Endothelial cell of umbilical vein (primary cell): ENCODE data around the gene HSD17B13. TPM values are rescaled to one million over a fixed set of nuclear protein-coding genes. Genes with fewer than 3 reads are reported as not detected.
A peak's percentile ranks its signal among the peaks of the same experiment; 100 is the strongest.

ENCODE experiments used
- BruUV-seq: library from RNA; stranded (reverse); fragments of 400-500 nt; replicated peaks from 2 replicates; lab custom pipeline; 2021; lab: Mats Ljungman, UMichigan
- CTCF ChIA-PET: fragments of 300-600, 350-600 bp; sonication (Branson Sonifier 250); formaldehyde crosslinking; loops from one replicate; lab custom pipeline; 2021; ENCODE audit warnings: antibody characterized with exemption, inconsistent platforms; lab: Charles Lee
- POLR2A ChIA-PET: fragments of 300-600, 350-600 bp; sonication (Branson Sonifier 250); formaldehyde crosslinking; loops from one replicate; lab custom pipeline; 2021; ENCODE audit warnings: antibody characterized with exemption, inconsistent platforms; lab: Charles Lee
- DNase-seq: peaks from one replicate; pipeline ENCODE4 v3.0.0-alpha.2; 2011; ENCODE audit warnings: low read depth, low spot score
- FAIRE-seq: peaks from 2 replicates; lab custom pipeline; 2011; peaks lifted over from hg19 to GRCh38; lab: Jason Lieb, UNC
- H2AFZ ChIP-seq: 2 replicates; pipeline ENCODE4 v1.6.0; 2012; ENCODE audit warnings: low read depth, low read length, control low read depth, inconsistent platforms
- H3K27ac ChIP-seq: 2 replicates; pipeline ENCODE4 v1.5.1; 2011; ENCODE audit warnings: low read depth, mild to moderate bottlenecking, control low read depth, low read length, moderate library complexity; ENCODE audit not compliant: insufficient read depth
- H3K27me3 ChIP-seq, 2 experiments: 2 replicates each; pipeline versions ENCODE4 v1.6.0 to v1.6.1; 2011; ENCODE audit warnings: low read length in 2 of 2, mixed read lengths in 1 of 2; ENCODE audit not compliant: control insufficient read depth in 2 of 2, insufficient read depth in 2 of 2
- H3K36me3 ChIP-seq, 2 experiments: 2 replicates in 1 of 2; 3 replicates in 1 of 2; pipeline ENCODE4 v1.5.1; 2011; ENCODE audit warnings: low read length in 2 of 2, mild to moderate bottlenecking in 1 of 2, moderate library complexity in 1 of 2; ENCODE audit not compliant: control insufficient read depth in 2 of 2, insufficient read depth in 2 of 2; ENCODE audit errors: extremely low read depth in 1 of 2
- H3K4me1 ChIP-seq: 3 replicates; pipeline ENCODE4 v1.5.1; 2011; ENCODE audit warnings: mild to moderate bottlenecking, low read length; ENCODE audit not compliant: control insufficient read depth, insufficient read depth; ENCODE audit errors: extremely low read depth
- H3K4me2 ChIP-seq: 2 replicates; pipeline ENCODE4 v1.6.1; 2011; ENCODE audit warnings: low read length, control low read depth, mixed read lengths; ENCODE audit not compliant: insufficient read depth
- H3K4me3 ChIP-seq, 3 experiments: fragments of 200-600 bp in 1 of 3; sonication (generic), shearing (Covaris generic) in 1 of 3; replicated peaks in 1 of 3; 2 replicates each; pipeline ENCODE4 v1.5.1; 2011 to 2016; ENCODE audit warnings: control low read depth in 3 of 3, low read length in 3 of 3, mild to moderate bottlenecking in 2 of 3, inconsistent platforms in 1 of 3, low read depth in 1 of 3, moderate library complexity in 1 of 3; ENCODE audit not compliant: insufficient read depth in 1 of 3
- H3K79me2 ChIP-seq: 2 replicates; pipeline ENCODE4 v1.6.0; 2012; ENCODE audit warnings: low read length, inconsistent platforms; ENCODE audit not compliant: control insufficient read depth, insufficient read depth
- H3K9ac ChIP-seq: replicated peaks from 2 replicates; pipeline ENCODE3; 2011; ENCODE audit warnings: low read length, control low read depth; ENCODE audit not compliant: insufficient read depth; ENCODE audit errors: extremely low read depth
- H3K9me1 ChIP-seq: replicated peaks from 3 replicates; pipeline ENCODE4 v1.6.0; 2011; ENCODE audit warnings: mild to moderate bottlenecking, low read length; ENCODE audit not compliant: control insufficient read depth, insufficient read depth; ENCODE audit errors: extremely low read depth
- H3K9me3 ChIP-seq: replicated peaks from 2 replicates; pipeline ENCODE4 v1.5.1; 2012; ENCODE audit warnings: low read length, inconsistent platforms; ENCODE audit not compliant: control insufficient read depth, insufficient read depth
- H4K20me1 ChIP-seq: replicated peaks from 2 replicates; pipeline ENCODE3; 2011; ENCODE audit warnings: mild to moderate bottlenecking, low read length; ENCODE audit not compliant: control insufficient read depth, insufficient read depth; ENCODE audit errors: extremely low read depth
- EZH2 ChIP-seq: IDR thresholded peaks from 2 replicates; pipeline ENCODE4 v1.6.1; 2012; ENCODE audit warnings: borderline replicate concordance, low read depth, mild to moderate bottlenecking, moderate library complexity, low read length, inconsistent platforms; ENCODE audit not compliant: severe bottlenecking
- FOS ChIP-seq: IDR thresholded peaks from 2 replicates; pipeline ENCODE4 v1.6.1; 2011; ENCODE audit warnings: mild to moderate bottlenecking, low read length, moderate library complexity, borderline replicate concordance; ENCODE audit not compliant: insufficient read depth
- GATA2 ChIP-seq: IDR thresholded peaks from 2 replicates; pipeline ENCODE4 v1.7.0; 2011; ENCODE audit warnings: low read depth, mild to moderate bottlenecking, moderate library complexity, mixed read lengths, low read length; ENCODE audit not compliant: insufficient read length, insufficient read depth
- JUN ChIP-seq: IDR thresholded peaks from 2 replicates; pipeline ENCODE4 v1.6.1; 2011; ENCODE audit warnings: borderline replicate concordance, low read depth; ENCODE audit not compliant: insufficient read length, insufficient read depth
- MYC ChIP-seq: IDR thresholded peaks from one replicate; pipeline ENCODE4 v1.6.1; 2011; ENCODE audit warnings: mild to moderate bottlenecking, low read depth, low read length
- POLR2A ChIP-seq: IDR thresholded peaks from 2 replicates; pipeline ENCODE4 v1.6.1; 2012; ENCODE audit warnings: low read depth, mild to moderate bottlenecking, control low read depth, low read length
- POLR2AphosphoS5 ChIP-seq: IDR thresholded peaks from 2 replicates; pipeline ENCODE4 v1.6.1; 2012; ENCODE audit warnings: low read depth, mild to moderate bottlenecking, control low read depth, low read length, moderate library complexity; ENCODE audit not compliant: insufficient read depth
- dilution Hi-C: fragments of 300-500 bp; cut with MboI; formaldehyde crosslinking; loops from one replicate; pipeline ENCODE4 v1.15.0; 2019; ENCODE audit warnings: low sequenced_read_pairs; ENCODE audit not compliant: extremely low pct_ligation_motif_present
- intact Hi-C: fragments of 100-400 bp; cut with micrococcal nuclease; formaldehyde crosslinking; loops from one replicate; pipeline ENCODE4 v1.10.0; 2022
- polyA plus RNA-seq, 4 experiments: library from polyadenylated mRNA; depleted of rRNA in 3 of 4; stranded (reverse) in 3 of 4; unstranded in 1 of 4; fragments of >200 nt; gene quantifications; 2 replicates each; pipeline versions ENCODE4 v1.2.1 to v1.2.3, GENCODE V29; 2011 to 2012; ENCODE audit warnings: missing spikeins in 1 of 4
- total RNA-seq: library from RNA; stranded (reverse); gene quantifications from 2 replicates; pipeline ENCODE4 v1.2.3, GENCODE V29; 2021
- TF ChIP-seq, protein P1 (sequence below): IDR thresholded peaks from 2 replicates; pipeline ENCODE4 v1.6.1; 2011; ENCODE audit not compliant: insufficient read depth, insufficient read length
- TF ChIP-seq, protein P2 (sequence below), 2 donors: IDR thresholded peaks; 1 replicate in 1 of 2; 2 replicates in 1 of 2; pipeline ENCODE4 v1.5.1; 2011; ENCODE audit warnings: low read length in 2 of 2, mild to moderate bottlenecking in 2 of 2, moderate library complexity in 2 of 2, control low read depth in 1 of 2, inconsistent platforms in 1 of 2, low read depth in 1 of 2; ENCODE audit not compliant: insufficient read depth in 1 of 2; ENCODE audit errors: extremely low read depth in 1 of 2

Gene HSD17B13
- total and polyA plus RNA-seq, 2 donors (not counting 3 experiments of a cell fraction or from before 2014, with no cell fraction given) = 0.07 TPM; not detected in 1

DNA sequence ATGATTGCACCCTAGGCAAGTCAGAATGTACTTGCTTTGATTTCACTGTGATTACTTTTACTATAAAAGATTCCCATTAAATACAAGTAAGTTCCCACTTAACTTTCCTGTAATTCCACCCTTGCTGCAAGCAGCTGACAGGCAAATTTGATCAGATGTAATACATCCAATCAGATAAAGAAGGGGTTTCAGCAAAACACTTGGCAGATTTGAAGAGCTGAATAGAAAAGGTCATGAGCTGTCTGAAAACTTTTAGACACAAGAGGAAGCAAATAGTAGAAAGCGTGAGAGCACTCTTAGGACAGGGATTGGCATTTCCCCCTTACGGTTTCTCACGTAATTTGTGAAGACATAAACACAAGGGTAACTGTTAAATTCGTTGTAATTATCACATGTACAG lies 22.8 kb downstream of the HSD17B13 start:
- DNase-seq (peak; percentile 57), FAIRE-seq (no peak)
- H3K4me1 ChIP-seq = no peaks in the 10 kb centered on the region
- H3K9ac ChIP-seq = no peak overlapping the region
- H3K27me3 ChIP-seq = no peaks in the 10 kb centered on the region
- TF ChIP-seq, protein P1, sequence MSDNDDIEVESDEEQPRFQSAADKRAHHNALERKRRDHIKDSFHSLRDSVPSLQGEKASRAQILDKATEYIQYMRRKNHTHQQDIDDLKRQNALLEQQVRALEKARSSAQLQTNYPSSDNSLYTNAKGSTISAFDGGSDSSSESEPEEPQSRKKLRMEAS = no peak
- no peak for TF ChIP-seq MYC
- no peak for TF ChIP-seq JUN
- no peak for TF ChIP-seq GATA2
- TF ChIP-seq, protein P2, sequence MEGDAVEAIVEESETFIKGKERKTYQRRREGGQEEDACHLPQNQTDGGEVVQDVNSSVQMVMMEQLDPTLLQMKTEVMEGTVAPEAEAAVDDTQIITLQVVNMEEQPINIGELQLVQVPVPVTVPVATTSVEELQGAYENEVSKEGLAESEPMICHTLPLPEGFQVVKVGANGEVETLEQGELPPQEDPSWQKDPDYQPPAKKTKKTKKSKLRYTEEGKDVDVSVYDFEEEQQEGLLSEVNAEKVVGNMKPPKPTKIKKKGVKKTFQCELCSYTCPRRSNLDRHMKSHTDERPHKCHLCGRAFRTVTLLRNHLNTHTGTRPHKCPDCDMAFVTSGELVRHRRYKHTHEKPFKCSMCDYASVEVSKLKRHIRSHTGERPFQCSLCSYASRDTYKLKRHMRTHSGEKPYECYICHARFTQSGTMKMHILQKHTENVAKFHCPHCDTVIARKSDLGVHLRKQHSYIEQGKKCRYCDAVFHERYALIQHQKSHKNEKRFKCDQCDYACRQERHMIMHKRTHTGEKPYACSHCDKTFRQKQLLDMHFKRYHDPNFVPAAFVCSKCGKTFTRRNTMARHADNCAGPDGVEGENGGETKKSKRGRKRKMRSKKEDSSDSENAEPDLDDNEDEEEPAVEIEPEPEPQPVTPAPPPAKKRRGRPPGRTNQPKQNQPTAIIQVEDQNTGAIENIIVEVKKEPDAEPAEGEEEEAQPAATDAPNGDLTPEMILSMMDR (IDR thresholded peaks at IDR 0.05; ENCODE audit: extremely low read depth in 1 of 2, insufficient read depth in 1 of 2, low read depth in 1 of 2, low read length in 2 of 2) = no peak
- no peak for TF ChIP-seq EZH2
- no peak for TF ChIP-seq POLR2A
- TF ChIP-seq POLR2AphosphoS5 = no peak
- no peak for TF ChIP-seq FOS
- intact Hi-C loops = no loop called here
- no peaks in the 10 kb centered on the region for H3K9me3 ChIP-seq
- no peaks in the 10 kb centered on the region for H3K9me1 ChIP-seq
- ChIA-PET POLR2A (no interaction called here), CTCF (no interaction called here)
- dilution Hi-C loops = no loop called here
- no TSS peak for BruUV-seq
- H3K27ac ChIP-seq = no peak overlapping the region
- no peak overlapping the region for H3K4me2 ChIP-seq
- no peaks in the 10 kb centered on the region for H3K79me2 ChIP-seq
- no peak overlapping the region for H2AFZ ChIP-seq
- H4K20me1 ChIP-seq = no peaks in the 10 kb centered on the region
- no peak overlapping the region for H3K4me3 ChIP-seq
- H3K36me3 ChIP-seq = no peaks in the 10 kb centered on the region
